GM19328 (cell line): Measurements from ENCODE around the gene RABEP2.
"Not testable (repeated sequence)": the region's sequence is repeated elsewhere in the genome, so short reads cannot be mapped to it uniquely, and the experiment has no call there.

Experiments
- ATAC-seq: cut with Tn5 transposase; IDR thresholded peaks from one replicate; pipeline ENCODE4 v1.9.1; 2021; ENCODE audit warnings: mild to moderate bottlenecking, moderate library complexity; ENCODE audit not compliant: unreplicated experiment

Gene RABEP2

DNA sequence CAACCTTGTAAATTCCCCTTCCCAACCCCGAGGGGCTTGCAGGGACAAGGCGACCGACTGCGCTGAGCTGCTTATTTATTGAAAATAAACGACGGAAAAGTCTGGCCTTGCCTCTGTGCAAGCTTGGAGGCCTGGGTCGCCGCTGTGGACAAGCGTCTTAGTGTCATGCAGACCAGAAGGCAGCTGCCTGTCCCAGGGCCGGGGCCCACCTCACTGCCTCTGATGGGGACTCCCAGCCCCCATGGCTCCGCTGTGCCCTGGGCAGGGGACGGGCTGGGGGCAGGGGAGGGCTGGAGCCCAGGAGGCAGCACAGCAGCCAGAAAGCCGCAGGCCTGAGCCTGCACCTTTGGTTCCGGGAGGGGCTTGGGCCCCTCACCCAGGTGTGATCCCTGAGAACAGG lies 20.7 kb downstream of the RABEP2 start:
- ATAC-seq: no peak

DNA sequence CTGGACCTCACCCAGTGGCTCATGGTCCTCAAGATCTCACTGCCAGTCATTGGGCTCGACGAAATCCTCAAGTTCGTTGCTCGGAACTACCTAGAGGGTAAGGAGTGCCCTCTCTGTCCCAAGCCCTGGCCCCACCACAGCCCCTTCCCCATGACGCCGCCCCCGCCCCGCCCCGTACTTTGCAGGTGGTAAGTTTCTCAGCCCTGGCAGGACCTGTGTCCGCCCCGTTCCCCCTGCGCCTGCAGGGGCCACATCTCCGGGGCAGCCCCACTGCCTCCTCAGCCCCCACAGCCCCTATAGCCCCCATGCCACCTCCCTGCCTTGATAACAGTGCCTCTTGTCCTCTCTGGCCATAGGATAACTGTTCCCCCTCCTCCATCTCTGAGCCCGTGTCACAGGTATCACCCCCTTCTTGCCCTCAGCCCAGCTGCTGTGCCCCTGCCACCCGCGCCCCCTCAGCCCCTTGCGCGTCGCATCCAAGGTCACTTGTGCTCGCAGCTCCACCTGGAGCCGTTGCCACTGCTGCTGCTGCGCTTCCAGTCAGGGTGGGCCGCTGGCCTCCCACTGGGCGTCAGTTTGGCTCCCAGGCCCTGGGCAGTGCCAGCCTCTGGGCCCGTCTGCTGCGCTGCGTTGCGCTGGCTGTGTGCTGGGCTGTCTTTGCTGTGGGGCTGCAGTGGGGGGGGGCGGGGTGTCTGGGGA lies 21.5 kb downstream of the RABEP2 start:
- no peak for ATAC-seq

DNA sequence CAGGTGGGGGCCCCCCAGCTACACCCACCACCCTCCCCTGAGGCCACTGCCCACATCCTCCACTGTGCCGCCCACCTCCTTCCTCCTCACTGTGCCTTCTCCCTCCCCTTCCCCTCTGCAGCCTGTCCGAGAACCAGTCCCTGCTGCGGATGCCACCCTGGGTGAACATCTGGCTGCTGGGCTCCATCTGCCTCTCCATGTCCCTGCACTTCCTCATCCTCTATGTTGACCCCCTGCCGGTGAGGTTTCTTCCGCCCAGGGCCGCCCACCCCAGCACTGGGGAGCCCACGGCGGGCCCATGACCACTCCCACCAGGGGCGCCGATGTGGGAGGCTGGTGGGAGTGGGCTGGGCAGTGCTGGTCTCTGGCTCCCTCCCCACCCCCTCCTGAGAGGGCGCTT lies 22.1 kb downstream of the RABEP2 start:
- ATAC-seq: no peak

DNA sequence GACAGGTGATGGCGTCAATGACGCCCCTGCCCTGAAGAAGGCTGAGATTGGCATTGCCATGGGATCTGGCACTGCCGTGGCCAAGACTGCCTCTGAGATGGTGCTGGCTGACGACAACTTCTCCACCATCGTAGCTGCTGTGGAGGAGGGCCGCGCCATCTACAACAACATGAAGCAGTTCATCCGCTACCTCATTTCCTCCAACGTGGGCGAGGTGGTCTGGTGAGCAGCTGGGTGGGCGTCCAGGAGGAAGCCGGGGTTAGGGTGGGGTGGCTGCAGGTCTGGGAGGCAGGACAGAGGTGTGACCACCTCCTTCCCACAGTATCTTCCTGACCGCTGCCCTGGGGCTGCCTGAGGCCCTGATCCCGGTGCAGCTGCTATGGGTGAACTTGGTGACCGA lies 23.2 kb downstream of the RABEP2 start:
- no peak for ATAC-seq

GRCh38 chr16:28900601-28901000 lies 24.4 kb downstream of the RABEP2 start:
- no peak for ATAC-seq

DNA sequence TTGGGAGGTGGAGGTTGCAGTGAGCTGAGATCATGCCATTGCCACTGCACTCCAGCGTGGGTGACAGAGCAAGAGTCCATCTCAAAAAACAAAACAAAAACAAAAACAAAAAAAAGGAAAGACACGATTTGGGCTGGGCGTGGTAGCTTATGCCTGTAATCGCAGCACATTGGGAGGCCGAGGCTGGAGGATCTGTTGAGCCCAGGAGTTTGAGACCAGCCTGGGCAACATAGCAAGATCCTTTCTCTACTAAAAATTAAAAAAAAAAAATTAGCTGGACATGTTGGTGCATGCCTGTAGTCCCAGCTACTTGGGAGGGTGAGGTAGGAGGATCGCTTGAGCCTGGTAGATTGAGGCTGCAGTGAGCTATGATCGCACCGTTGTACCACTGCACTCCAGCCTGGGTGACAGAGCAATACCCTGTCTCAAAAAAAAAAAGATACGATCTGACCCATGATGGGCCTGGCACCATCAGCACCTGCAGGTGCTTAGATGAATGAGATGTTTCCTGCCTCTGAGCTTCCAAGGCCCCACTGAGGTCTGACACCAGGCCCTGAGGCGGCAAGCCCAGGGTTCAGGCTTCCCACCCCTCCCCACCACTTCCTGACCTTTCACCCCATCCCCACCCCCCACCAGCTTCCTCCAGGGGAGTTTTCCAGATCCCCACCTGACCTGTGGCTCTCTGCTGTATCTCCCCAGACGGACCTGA lies 25.0 kb downstream of the RABEP2 start:
- ATAC-seq: no peak

DNA sequence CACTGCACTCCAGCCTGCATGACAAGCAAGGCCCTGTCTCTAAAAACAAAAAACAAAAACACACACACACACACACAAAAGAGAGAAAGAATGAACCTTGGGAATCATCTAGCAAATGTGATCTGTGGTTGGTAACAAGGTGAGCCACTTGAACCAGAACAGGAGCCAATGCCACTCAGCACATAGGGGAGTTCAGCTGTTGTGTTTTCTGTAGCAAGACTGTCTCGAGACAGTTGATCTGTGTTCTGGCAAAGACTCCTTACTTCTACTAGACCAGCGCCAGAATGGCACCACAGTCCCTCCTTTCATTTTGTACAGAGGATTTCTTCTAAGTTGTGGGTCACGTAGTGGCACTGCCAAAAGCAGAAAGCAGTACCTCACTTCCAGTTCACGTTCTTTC lies 26.1 kb downstream of the RABEP2 start:
- ATAC-seq: no peak

GRCh38 chr16:28898266-28898665 lies 26.8 kb downstream of the RABEP2 start:
- ATAC-seq: no peak

DNA sequence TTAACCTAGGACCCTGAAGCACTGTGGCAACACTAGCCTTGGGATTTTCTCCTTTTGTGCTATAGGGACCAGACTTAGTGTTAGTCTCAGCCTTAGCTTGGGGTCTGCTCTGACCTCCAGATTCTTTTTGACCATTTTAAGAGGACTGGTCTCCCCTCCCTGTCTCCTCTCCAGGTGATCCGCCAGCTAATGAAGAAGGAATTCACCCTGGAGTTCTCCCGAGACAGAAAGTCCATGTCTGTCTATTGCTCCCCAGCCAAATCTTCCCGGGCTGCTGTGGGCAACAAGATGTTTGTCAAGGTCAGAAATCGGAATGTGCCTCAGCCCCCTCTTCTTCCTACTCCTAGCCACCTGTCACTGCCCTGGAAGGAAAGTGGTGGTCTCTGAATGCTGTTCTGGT lies 27.2 kb downstream of the RABEP2 start:
- ATAC-seq: no peak

DNA sequence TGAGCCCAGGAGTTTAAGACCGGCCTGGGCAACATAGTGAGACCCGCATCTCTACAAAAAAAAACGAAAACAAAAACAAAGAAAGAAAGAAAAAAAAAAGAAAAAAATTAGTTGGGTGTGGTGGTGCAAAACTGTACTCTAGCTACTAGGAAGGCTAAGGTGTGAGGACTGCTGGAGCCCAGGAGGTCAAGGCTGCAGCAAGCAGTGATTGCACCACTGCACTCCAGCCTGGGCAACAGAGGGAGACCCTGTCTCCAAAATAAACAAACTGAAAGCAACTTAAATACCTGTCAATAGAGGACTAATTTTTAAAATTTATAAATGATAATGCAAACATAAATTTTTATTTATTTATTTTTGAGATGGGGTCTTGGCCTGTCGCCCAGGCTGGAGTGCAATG lies 29.4 kb downstream of the RABEP2 start:
- no peak for ATAC-seq

DNA sequence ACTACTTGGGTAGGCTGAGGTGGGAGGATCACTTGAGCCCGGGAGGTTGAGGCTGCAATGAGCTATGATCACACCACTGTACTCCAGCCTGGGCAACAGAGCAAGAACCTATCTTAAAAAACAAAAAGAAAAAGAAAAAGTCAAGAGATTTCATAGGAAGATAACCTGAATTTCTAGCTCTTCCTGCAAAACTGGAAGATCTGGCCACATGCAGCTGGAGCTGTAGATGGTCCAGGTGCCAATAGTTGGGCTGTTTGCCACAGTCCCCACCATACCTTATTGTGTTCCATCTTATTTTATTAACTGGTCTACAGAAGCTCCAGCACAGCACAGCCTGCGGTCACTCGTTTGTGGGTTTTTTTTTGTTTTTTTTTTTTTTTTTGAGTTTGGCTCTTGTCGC lies 31.7 kb downstream of the RABEP2 start:
- ATAC-seq: no peak

GRCh38 chr16:28891964-28892890 lies 32.8 kb downstream of the RABEP2 start:
- ATAC-seq: no peak

DNA sequence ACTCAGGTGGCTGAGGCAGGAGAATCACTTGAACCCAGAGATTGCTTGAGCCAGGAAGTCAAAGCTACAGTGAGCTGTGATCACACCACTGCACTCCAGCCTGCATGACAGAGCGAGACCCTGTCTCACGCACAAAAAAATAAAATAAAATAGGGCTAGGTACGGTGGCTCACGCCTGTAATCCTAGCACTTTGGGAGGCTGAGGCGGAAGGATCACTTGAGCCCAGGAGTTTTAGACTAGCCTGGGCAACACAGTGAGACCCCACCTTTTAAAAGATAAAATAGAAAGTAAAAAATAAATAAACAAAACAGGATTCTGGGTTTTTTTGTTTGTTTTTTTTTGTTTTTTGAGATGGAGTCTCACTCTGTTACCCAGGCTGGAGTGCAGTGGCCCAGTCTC lies 34.7 kb downstream of the RABEP2 start:
- ATAC-seq: not testable (repeated sequence)

- no peak for ATAC-seq
These were observed 38.1 kb downstream of the RABEP2 start for GRCh38 chr16:28886945-28887344.

DNA sequence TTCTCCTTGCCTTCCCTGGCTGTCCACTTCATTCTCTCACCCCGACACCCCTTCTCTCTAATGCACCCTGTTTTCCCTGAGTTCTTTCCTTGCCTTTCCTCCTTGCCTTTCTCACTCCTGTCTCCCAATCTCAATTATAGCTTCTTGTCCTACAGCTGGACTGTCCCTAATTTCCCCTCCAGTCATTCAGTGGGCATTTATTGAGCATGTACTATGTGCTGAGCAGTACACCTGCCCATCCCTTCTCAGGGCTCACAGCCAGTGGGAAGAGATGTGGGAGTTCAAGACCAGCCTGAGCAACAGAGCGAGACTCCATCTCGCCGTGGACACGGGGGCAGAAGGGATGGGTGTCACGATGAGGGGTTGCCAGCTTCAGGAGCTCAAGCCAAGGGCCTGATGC lies 41.0 kb downstream of the RABEP2 start:
- no peak for ATAC-seq

DNA sequence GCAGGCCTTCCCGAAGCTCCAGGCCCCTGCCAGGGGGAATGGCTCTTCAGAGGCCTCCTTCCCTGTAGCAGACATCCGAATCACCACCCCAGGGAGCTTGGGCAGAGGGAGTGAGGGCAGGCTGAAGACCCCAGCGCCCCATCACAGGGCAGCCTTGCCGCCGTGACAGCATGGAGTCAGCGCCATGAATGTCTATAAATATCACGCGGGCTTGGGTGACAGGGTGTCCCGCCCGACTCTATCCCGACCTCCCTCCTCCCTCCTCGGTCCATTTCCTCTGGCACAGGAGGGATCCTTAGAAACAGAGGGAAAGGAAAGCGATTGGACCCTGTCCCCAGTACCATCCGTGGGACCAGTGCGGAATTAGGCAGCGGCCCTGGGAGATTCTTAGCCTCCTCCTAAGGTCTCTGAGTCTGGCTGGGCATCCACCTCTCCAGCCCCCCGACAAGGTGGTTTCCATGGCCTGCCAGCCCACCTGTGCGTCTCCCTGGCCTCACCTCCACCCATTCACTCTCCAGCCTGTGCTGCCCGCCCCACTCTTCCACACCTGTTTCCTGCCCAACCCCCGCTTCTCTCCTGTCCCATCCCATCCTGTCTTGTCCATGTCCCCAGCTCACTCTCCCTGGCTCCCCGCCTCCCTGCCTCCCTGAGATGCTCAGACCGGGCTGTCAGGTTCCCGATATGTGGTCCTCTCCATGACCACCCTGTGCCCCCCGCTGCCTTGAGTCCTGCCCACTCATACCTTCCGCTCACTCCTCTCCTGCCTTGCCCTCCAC lies 41.6 kb downstream of the RABEP2 start:
- ATAC-seq: no peak

- ATAC-seq: no peak
These were observed 42.4 kb downstream of the RABEP2 start for GRCh38 chr16:28882551-28883160.

GRCh38 chr16:28881565-28881964 lies 43.5 kb downstream of the RABEP2 start:
- not testable (repeated sequence) for ATAC-seq

DNA sequence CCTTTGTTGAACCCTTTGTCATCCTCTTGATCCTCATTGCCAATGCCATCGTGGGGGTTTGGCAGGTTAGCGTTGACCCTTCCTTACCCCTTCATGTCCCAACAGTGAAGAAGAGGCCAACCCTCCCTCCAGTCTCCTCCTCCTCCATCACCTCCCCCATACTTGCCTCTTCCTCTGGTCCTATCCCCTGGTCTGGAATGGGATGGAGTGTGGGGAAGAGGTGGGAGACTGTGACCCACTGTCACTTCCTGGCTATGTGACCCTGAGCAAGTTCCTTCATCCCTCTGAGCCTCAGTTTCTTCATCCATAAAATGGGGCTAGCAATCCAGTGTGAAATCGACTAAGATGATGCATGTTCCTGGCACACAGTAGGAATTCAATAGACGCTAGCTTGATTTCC lies 44.1 kb downstream of the RABEP2 start:
- ATAC-seq: no peak

GRCh38 chr16:28880589-28880915 lies 44.5 kb downstream of the RABEP2 start:
- no peak for ATAC-seq
